Erythroblast (primary cell): ENCODE data around the gene HNF4A.

Experiments
- GATA1 ChIP-seq: IDR thresholded peaks from 2 replicates; pipeline ENCODE4 v1.6.1; 2011; ENCODE audit warnings: low read depth, mild to moderate bottlenecking, control low read depth, low read length, moderate library complexity
- POLR2A ChIP-seq: IDR thresholded peaks from 2 replicates; pipeline ENCODE4 v1.6.1; 2011; ENCODE audit warnings: mild to moderate bottlenecking, low read length

- no peak for TF ChIP-seq POLR2A
- no peak for TF ChIP-seq GATA1
These were observed 103.8 kb downstream of the HNF4A start for GRCh38 chr20:44459271-44459670.
